GM12878 (cell line): ENCODE measurements around the gene ALX4. TPM values are rescaled to one million over a fixed set of nuclear protein-coding genes. Genes with fewer than 3 reads are reported as not detected.

Experiments used
- ATAC-seq: fragments of 200-7000 bp; cut with Tn5 transposase; 3 replicates; pipeline ENCODE4 v1.9.1; 2020; ENCODE audit warnings: mild to moderate bottlenecking, moderate library complexity
- BruUV-seq: library from RNA; stranded (reverse); fragments of 400-500 nt; replicated peaks from 2 replicates; lab custom pipeline; 2021; lab: Mats Ljungman, UMichigan
- CTCF ChIA-PET: fragments of 300-600 bp; sonication (Branson Sonifier 250); formaldehyde crosslinking; extraction: SDS; loops from one replicate; lab custom pipeline; 2021; ENCODE audit warnings: inconsistent platforms; lab: Yijun Ruan, JAX
- POLR2A ChIA-PET: fragments of 350-600 bp; formaldehyde crosslinking; extraction: SDS; loops from one replicate; lab custom pipeline; 2021; ENCODE audit warnings: inconsistent platforms; lab: Charles Lee
- RAD21 ChIA-PET: fragments of 300-600 bp; sonication (Branson Sonifier 250); formaldehyde crosslinking; loops from one replicate; lab custom pipeline; 2023; ENCODE audit warnings: antibody characterized with exemption; ENCODE audit not compliant: unreplicated experiment; lab: Charles Lee
- SMC1A ChIA-PET: fragments of 300-600 bp; sonication (Branson Sonifier 250); formaldehyde crosslinking; loops from one replicate; lab custom pipeline; 2023; ENCODE audit not compliant: unreplicated experiment, uncharacterized antibody; lab: Charles Lee
- DNase-seq: peaks from one replicate; pipeline ENCODE4 v3.0.0-alpha.2; 2011; ENCODE audit warnings: low read depth, low spot score
- FAIRE-seq: peaks from 3 replicates; lab custom pipeline; 2011; peaks lifted over from hg19 to GRCh38; lab: Jason Lieb, UNC
- H2AFZ ChIP-seq: 2 replicates; pipeline ENCODE4 v1.6.0; 2011; ENCODE audit warnings: low read depth, low read length, control low read depth; ENCODE audit not compliant: control insufficient read depth
- H3K27ac ChIP-seq: 2 replicates; pipeline ENCODE4 v1.5.1; 2011; ENCODE audit warnings: control low read depth; ENCODE audit not compliant: control insufficient read depth, insufficient read depth
- H3K27me3 ChIP-seq, 2 experiments: replicated peaks in 1 of 2; 2 replicates each; pipeline versions ENCODE4 v1.6.0 to v1.6.1; 2011; ENCODE audit warnings: low read length in 1 of 2; ENCODE audit not compliant: control insufficient read depth in 2 of 2, insufficient read depth in 2 of 2
- H3K36me3 ChIP-seq, 2 experiments: 2 replicates each; pipeline ENCODE4 v1.5.1; 2011; ENCODE audit warnings: low read length in 1 of 2; ENCODE audit not compliant: control insufficient read depth in 2 of 2, insufficient read depth in 2 of 2
- H3K4me1 ChIP-seq: 2 replicates; pipeline ENCODE4 v1.6.1; 2011; ENCODE audit warnings: mild to moderate bottlenecking, low read length, moderate library complexity, mixed read lengths; ENCODE audit not compliant: control insufficient read depth, insufficient read depth
- H3K4me2 ChIP-seq: 2 replicates; pipeline ENCODE4 v1.6.0; 2011; ENCODE audit warnings: control low read depth; ENCODE audit not compliant: control insufficient read depth, insufficient read depth
- H3K4me3 ChIP-seq: fragments of 200-600 bp; sonication (generic); 2 replicates; pipeline ENCODE4 v1.5.1; 2016
- H3K79me2 ChIP-seq: 2 replicates; pipeline ENCODE4 v1.6.0; 2011; ENCODE audit warnings: low read length; ENCODE audit not compliant: control insufficient read depth, insufficient read depth
- H3K9ac ChIP-seq: 2 replicates; pipeline ENCODE4 v1.8.0; 2011; ENCODE audit warnings: low read length, control low read depth, mixed read lengths; ENCODE audit not compliant: control insufficient read depth, insufficient read depth
- H3K9me3 ChIP-seq: replicated peaks from 3 replicates; pipeline ENCODE4 v1.5.1; 2011; ENCODE audit warnings: mild to moderate bottlenecking, low read length; ENCODE audit not compliant: control insufficient read depth, insufficient read depth
- H4K20me1 ChIP-seq: 2 replicates; pipeline ENCODE4 v1.6.0; 2011; ENCODE audit not compliant: control insufficient read depth, insufficient read depth
- ATF7 ChIP-seq: fragments of 450-650 bp; IDR thresholded peaks from 2 replicates; pipeline ENCODE4 v1.6.1; 2016; ENCODE audit warnings: low read depth, mild to moderate bottlenecking
- DPF2 ChIP-seq: fragments of 450-650 bp; IDR thresholded peaks from 2 replicates; pipeline ENCODE4 v1.6.1; 2017; ENCODE audit warnings: mild to moderate bottlenecking
- ETV6 ChIP-seq, 2 experiments: fragments of 450-650 bp in 1 of 2; IDR thresholded peaks in 1 of 2; conservative IDR thresholded peaks in 1 of 2; 2 replicates each; pipeline ENCODE4 v1.6.1; 2014; ENCODE audit warnings: antibody characterized with exemption in 1 of 2, borderline replicate concordance in 1 of 2, low read depth in 1 of 2, mild to moderate bottlenecking in 1 of 2, moderate library complexity in 1 of 2
- HDAC2 ChIP-seq: fragments of 200-600 bp; sonication (generic); IDR thresholded peaks from 2 replicates; pipeline ENCODE4 v1.6.1; 2017
- IRF4 ChIP-seq: IDR thresholded peaks from 2 replicates; pipeline ENCODE4 v1.6.1; 2011; ENCODE audit warnings: low read depth, low read length
- JUND ChIP-seq: IDR thresholded peaks from 2 replicates; pipeline ENCODE4 v1.6.1; 2012; ENCODE audit warnings: low read depth, mild to moderate bottlenecking, low read length, improper control_type of control experiment, moderate library complexity
- MTA2 ChIP-seq: fragments of 450-650 bp; IDR thresholded peaks from 2 replicates; pipeline ENCODE4 v1.6.1; 2016; ENCODE audit warnings: low read depth, mild to moderate bottlenecking, moderate library complexity
- PML ChIP-seq: IDR thresholded peaks from 2 replicates; pipeline ENCODE4 v1.6.1; 2012; ENCODE audit warnings: low read length, inconsistent platforms
- SIX5 ChIP-seq: IDR thresholded peaks from 2 replicates; pipeline ENCODE4 v1.6.1; 2011; ENCODE audit warnings: mild to moderate bottlenecking, low read depth, low read length, moderate library complexity; ENCODE audit not compliant: severe bottlenecking
- STAT3 ChIP-seq: IDR thresholded peaks from 2 replicates; pipeline ENCODE4 v1.6.1; 2011; ENCODE audit warnings: low read depth, low read length, improper control_type of control experiment
- WGBS: methylation state at CpG from one replicate; pipeline ENCODE4 v1.1.6; 2016; ENCODE audit warnings: low lambda C conversion rate; ENCODE audit not compliant: insufficient replicate concordance, insufficient coverage; ENCODE audit errors: missing lambda C conversion rate; 5-methylcytosine and 5-hydroxymethylcytosine counted together
- in situ Hi-C: fragments of 300-500 bp; cut with MboI; formaldehyde crosslinking; loops from 9 replicates; pipeline ENCODE4 v1.14.3; 2018; ENCODE audit warnings: mixed read lengths
- intact Hi-C: fragments of 100-400 bp; cut with micrococcal nuclease; formaldehyde crosslinking; loops from one replicate; pipeline ENCODE4 v1.14.2; 2022; ENCODE audit not compliant: unreplicated experiment
- polyA plus RNA-seq, 11 experiments: library from polyadenylated mRNA; depleted of rRNA in 4 of 11; unstranded in 6 of 11; stranded (reverse) in 5 of 11; fragments of >200 nt; fragmentation: Nextera tagmentation in 4 of 11; fragmentation: Illumina TruSeq in 1 of 11; extraction: Ambion mirVana in 4 of 11; extraction: Trizol in 1 of 11; gene quantifications; 1 replicate in 1 of 11; 2 replicates in 10 of 11; pipeline versions ENCODE4 v1.2.1 to v1.2.3, GENCODE V29; 2011 to 2016; ENCODE audit warnings: inconsistent platforms in 2 of 11, missing spikeins in 2 of 11, low read depth in 1 of 11
- total RNA-seq, 4 experiments: library from RNA; depleted of rRNA in 3 of 4; stranded (reverse); fragments of >200 nt in 3 of 4; fragmentation: Illumina TruSeq in 1 of 4; extraction: Trizol in 1 of 4; gene quantifications; 2 replicates each; pipeline versions ENCODE4 v1.2.1 to v1.2.3, GENCODE V29; 2013 to 2021
- TF ChIP-seq, protein P1 (sequence below): fragments of 450-650 bp; formaldehyde crosslinking; IDR thresholded peaks from 2 replicates; pipeline ENCODE4 v1.5.0; 2022; ENCODE audit warnings: mild to moderate bottlenecking, missing genetic modification characterization
- TF ChIP-seq, protein P2 (sequence below): fragments of 150-350 bp; IDR thresholded peaks from 2 replicates; pipeline ENCODE4 v1.6.1; 2016; ENCODE audit warnings: low read depth, low read length
- TF ChIP-seq, protein P3 (sequence below): IDR thresholded peaks from 2 replicates; pipeline ENCODE4 v1.6.1; 2012; ENCODE audit warnings: improper control_type of control experiment, low read depth, low read length; ENCODE audit not compliant: insufficient replicate concordance

Gene ALX4
- total and polyA plus RNA-seq, 10 of the 15 experiments (the other 5 are each of a cell fraction or from before 2014, with no cell fraction given) = not detected

DNA sequence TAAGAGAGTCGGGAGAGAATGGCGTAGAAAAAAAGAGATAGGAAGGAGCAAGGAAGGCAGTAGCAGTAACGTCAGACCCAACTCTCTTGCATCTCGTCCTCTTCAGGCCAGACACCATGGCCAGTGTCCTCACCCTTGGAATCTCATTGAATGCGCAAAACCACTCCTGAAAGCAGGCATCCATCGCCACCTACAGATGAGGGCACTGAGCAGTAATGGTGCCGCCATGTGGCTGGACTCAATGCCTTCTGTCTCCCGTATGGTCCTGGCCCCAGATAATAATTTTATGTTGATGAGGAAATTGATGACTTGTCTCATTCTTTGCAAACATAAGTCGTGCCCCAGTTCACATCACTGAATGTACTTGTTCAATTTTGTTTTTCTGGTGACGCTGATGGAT, 17.8 kb upstream of the ALX4 start:
- RAD21 ChIA-PET = no interaction called here
- no TSS peak for BruUV-seq
- Histone ChIP-seq H3K27ac (no peak overlapping the region), H3K36me3 (no peaks in the 10 kb centered on the region), H3K27me3 (peaks cover 8 to 15% of the 10 kb centered on the region in 2 experiments), H3K4me1 (no peaks in the 10 kb centered on the region), H3K9ac (no peak overlapping the region), H3K4me3 (no peak overlapping the region), H3K79me2 (no peaks in the 10 kb centered on the region), H2AFZ (no peak overlapping the region), H3K4me2 (no peak overlapping the region), H3K9me3 (no peaks in the 10 kb centered on the region), H4K20me1 (no peaks in the 10 kb centered on the region)
- POLR2A ChIA-PET = no interaction called here
- SMC1A ChIA-PET = no interaction called here
- intact Hi-C loops = no loop called here
- CTCF ChIA-PET = no interaction called here
- no peak for FAIRE-seq
- no peak for DNase-seq
- no peak for ATAC-seq
- in situ Hi-C loops = no loop called here
- 28% methylated on average over 10 of the region's 10 CpGs for WGBS
- TF ChIP-seq HDAC2 (no peak), PML (no peak), ETV6 (conservative IDR thresholded peaks at IDR 0.05 in 1 of 2, IDR thresholded peaks at IDR 0.05 in 1 of 2; ENCODE audit: borderline replicate concordance in 1 of 2, low read depth in 1 of 2) (no peak), SIX5 (no peak), ATF7 (no peak), JUND (no peak), DPF2 (no peak), MTA2 (no peak), IRF4 (no peak), STAT3 (no peak)
- TF ChIP-seq, protein P1, sequence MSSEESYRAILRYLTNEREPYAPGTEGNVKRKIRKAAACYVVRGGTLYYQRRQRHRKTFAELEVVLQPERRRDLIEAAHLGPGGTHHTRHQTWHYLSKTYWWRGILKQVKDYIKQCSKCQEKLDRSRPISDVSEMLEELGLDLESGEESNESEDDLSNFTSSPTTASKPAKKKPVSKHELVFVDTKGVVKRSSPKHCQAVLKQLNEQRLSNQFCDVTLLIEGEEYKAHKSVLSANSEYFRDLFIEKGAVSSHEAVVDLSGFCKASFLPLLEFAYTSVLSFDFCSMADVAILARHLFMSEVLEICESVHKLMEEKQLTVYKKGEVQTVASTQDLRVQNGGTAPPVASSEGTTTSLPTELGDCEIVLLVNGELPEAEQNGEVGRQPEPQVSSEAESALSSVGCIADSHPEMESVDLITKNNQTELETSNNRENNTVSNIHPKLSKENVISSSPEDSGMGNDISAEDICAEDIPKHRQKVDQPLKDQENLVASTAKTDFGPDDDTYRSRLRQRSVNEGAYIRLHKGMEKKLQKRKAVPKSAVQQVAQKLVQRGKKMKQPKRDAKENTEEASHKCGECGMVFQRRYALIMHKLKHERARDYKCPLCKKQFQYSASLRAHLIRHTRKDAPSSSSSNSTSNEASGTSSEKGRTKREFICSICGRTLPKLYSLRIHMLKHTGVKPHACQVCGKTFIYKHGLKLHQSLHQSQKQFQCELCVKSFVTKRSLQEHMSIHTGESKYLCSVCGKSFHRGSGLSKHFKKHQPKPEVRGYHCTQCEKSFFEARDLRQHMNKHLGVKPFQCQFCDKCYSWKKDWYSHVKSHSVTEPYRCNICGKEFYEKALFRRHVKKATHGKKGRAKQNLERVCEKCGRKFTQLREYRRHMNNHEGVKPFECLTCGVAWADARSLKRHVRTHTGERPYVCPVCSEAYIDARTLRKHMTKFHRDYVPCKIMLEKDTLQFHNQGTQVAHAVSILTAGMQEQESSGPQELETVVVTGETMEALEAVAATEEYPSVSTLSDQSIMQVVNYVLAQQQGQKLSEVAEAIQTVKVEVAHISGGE (CRISPR knock-in tag) = no peak
- TF ChIP-seq, protein P2, sequence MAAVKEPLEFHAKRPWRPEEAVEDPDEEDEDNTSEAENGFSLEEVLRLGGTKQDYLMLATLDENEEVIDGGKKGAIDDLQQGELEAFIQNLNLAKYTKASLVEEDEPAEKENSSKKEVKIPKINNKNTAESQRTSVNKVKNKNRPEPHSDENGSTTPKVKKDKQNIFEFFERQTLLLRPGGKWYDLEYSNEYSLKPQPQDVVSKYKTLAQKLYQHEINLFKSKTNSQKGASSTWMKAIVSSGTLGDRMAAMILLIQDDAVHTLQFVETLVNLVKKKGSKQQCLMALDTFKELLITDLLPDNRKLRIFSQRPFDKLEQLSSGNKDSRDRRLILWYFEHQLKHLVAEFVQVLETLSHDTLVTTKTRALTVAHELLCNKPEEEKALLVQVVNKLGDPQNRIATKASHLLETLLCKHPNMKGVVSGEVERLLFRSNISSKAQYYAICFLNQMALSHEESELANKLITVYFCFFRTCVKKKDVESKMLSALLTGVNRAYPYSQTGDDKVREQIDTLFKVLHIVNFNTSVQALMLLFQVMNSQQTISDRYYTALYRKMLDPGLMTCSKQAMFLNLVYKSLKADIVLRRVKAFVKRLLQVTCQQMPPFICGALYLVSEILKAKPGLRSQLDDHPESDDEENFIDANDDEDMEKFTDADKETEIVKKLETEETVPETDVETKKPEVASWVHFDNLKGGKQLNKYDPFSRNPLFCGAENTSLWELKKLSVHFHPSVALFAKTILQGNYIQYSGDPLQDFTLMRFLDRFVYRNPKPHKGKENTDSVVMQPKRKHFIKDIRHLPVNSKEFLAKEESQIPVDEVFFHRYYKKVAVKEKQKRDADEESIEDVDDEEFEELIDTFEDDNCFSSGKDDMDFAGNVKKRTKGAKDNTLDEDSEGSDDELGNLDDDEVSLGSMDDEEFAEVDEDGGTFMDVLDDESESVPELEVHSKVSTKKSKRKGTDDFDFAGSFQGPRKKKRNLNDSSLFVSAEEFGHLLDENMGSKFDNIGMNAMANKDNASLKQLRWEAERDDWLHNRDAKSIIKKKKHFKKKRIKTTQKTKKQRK = no peak
- TF ChIP-seq, protein P3, sequence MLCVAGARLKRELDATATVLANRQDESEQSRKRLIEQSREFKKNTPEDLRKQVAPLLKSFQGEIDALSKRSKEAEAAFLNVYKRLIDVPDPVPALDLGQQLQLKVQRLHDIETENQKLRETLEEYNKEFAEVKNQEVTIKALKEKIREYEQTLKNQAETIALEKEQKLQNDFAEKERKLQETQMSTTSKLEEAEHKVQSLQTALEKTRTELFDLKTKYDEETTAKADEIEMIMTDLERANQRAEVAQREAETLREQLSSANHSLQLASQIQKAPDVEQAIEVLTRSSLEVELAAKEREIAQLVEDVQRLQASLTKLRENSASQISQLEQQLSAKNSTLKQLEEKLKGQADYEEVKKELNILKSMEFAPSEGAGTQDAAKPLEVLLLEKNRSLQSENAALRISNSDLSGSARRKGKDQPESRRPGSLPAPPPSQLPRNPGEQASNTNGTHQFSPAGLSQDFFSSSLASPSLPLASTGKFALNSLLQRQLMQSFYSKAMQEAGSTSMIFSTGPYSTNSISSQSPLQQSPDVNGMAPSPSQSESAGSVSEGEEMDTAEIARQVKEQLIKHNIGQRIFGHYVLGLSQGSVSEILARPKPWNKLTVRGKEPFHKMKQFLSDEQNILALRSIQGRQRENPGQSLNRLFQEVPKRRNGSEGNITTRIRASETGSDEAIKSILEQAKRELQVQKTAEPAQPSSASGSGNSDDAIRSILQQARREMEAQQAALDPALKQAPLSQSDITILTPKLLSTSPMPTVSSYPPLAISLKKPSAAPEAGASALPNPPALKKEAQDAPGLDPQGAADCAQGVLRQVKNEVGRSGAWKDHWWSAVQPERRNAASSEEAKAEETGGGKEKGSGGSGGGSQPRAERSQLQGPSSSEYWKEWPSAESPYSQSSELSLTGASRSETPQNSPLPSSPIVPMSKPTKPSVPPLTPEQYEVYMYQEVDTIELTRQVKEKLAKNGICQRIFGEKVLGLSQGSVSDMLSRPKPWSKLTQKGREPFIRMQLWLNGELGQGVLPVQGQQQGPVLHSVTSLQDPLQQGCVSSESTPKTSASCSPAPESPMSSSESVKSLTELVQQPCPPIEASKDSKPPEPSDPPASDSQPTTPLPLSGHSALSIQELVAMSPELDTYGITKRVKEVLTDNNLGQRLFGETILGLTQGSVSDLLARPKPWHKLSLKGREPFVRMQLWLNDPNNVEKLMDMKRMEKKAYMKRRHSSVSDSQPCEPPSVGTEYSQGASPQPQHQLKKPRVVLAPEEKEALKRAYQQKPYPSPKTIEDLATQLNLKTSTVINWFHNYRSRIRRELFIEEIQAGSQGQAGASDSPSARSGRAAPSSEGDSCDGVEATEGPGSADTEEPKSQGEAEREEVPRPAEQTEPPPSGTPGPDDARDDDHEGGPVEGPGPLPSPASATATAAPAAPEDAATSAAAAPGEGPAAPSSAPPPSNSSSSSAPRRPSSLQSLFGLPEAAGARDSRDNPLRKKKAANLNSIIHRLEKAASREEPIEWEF = no peak
